OCI-LY3 (cell line): ENCODE results near the gene NEUROD6.

Source experiments
- H2AFZ ChIP-seq: fragments of 200-600, 300-600 bp; shearing (Covaris generic); 2 replicates; pipeline ENCODE4 v1.6.0; 2014; ENCODE audit warnings: antibody characterized with exemption, low read depth, low read length
- H3K27ac ChIP-seq: fragments of 200-600, 300-600 bp; sonication (generic); 2 replicates; pipeline ENCODE4 v1.5.1; 2014; ENCODE audit warnings: mild to moderate bottlenecking, low read length, moderate library complexity, mixed read lengths
- H3K27me3 ChIP-seq: fragments of 200-600, 300-600 bp; sonication (generic); 2 replicates; pipeline ENCODE4 v1.6.1; 2014; ENCODE audit warnings: low read depth, low read length, mixed read lengths
- H3K36me3 ChIP-seq: fragments of 200-600, 300-600 bp; sonication (generic); replicated peaks from 2 replicates; pipeline ENCODE3; 2014; ENCODE audit warnings: low read depth, low read length, mixed read lengths
- H3K4me1 ChIP-seq: fragments of 300-600, 200-600 bp; sonication (generic); 2 replicates; pipeline ENCODE4 v1.6.1; 2014; ENCODE audit warnings: low read length, mixed read lengths
- H3K4me2 ChIP-seq: fragments of 200-600, 300-600 bp; sonication (generic); 2 replicates; pipeline ENCODE4 v1.6.1; 2014; ENCODE audit warnings: low read length, mixed read lengths
- H3K4me3 ChIP-seq: fragments of 300-600, 200-600 bp; sonication (generic); 2 replicates; pipeline ENCODE4 v1.5.1; 2014; ENCODE audit warnings: antibody characterized with exemption, mild to moderate bottlenecking, low read length, moderate library complexity
- H3K79me2 ChIP-seq: fragments of 300-600, 200-600 bp; shearing (Covaris generic); 2 replicates; pipeline ENCODE4 v1.6.1; 2014; ENCODE audit warnings: mild to moderate bottlenecking, low read length, mixed read lengths
- H3K9ac ChIP-seq: fragments of 300-600, 200-600 bp; shearing (Covaris generic); 2 replicates; pipeline ENCODE4 v1.6.0; 2014; ENCODE audit warnings: mild to moderate bottlenecking, low read length, moderate library complexity
- H3K9me3 ChIP-seq: fragments of 200-600, 300-600 bp; shearing (Covaris generic); 2 replicates; pipeline ENCODE4 v1.6.1; 2014; ENCODE audit warnings: low read length, mixed read lengths; ENCODE audit not compliant: insufficient read depth
- H4K20me1 ChIP-seq: fragments of 200-600, 300-600 bp; sonication (generic); 2 replicates; pipeline ENCODE4 v1.6.1; 2016; ENCODE audit warnings: low read length, mixed read lengths; ENCODE audit not compliant: insufficient read depth
- EZH2phosphoT487 ChIP-seq: fragments of 200-600 bp; shearing (Covaris generic); IDR thresholded peaks from 2 replicates; pipeline ENCODE4 v1.6.1; 2018; ENCODE audit warnings: antibody characterized with exemption, mixed run types, low read depth
- TF ChIP-seq, protein P1 (sequence below): fragments of 200-600, 300-600 bp; sonication (generic); IDR thresholded peaks from 2 replicates; pipeline ENCODE4 v1.5.1; 2014; ENCODE audit warnings: antibody characterized with exemption, low read length, low read depth

Gene NEUROD6

GRCh38 chr7:31315758-31316157 is 24.8 kb downstream of the NEUROD6 start:
- no peak overlapping the region for H3K9ac ChIP-seq
- no peak for TF ChIP-seq EZH2phosphoT487
- TF ChIP-seq, protein P1, sequence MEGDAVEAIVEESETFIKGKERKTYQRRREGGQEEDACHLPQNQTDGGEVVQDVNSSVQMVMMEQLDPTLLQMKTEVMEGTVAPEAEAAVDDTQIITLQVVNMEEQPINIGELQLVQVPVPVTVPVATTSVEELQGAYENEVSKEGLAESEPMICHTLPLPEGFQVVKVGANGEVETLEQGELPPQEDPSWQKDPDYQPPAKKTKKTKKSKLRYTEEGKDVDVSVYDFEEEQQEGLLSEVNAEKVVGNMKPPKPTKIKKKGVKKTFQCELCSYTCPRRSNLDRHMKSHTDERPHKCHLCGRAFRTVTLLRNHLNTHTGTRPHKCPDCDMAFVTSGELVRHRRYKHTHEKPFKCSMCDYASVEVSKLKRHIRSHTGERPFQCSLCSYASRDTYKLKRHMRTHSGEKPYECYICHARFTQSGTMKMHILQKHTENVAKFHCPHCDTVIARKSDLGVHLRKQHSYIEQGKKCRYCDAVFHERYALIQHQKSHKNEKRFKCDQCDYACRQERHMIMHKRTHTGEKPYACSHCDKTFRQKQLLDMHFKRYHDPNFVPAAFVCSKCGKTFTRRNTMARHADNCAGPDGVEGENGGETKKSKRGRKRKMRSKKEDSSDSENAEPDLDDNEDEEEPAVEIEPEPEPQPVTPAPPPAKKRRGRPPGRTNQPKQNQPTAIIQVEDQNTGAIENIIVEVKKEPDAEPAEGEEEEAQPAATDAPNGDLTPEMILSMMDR, result no peak

GRCh38 chr7:31314781-31315180 is 25.7 kb downstream of the NEUROD6 start:
- Histone ChIP-seq H3K9ac (no peak overlapping the region), H3K36me3 (no peaks in the 10 kb centered on the region), H3K4me3 (no peak overlapping the region), H2AFZ (no peak overlapping the region), H3K4me1 (no peaks in the 10 kb centered on the region), H3K27me3 (no peaks in the 10 kb centered on the region), H3K79me2 (no peaks in the 10 kb centered on the region), H4K20me1 (no peaks in the 10 kb centered on the region), H3K4me2 (no peak overlapping the region), H3K27ac (no peak overlapping the region), H3K9me3 (no peaks in the 10 kb centered on the region)
- TF ChIP-seq, protein P1, result no peak
- TF ChIP-seq EZH2phosphoT487, result no peak

More at GRCh38 chr7:31315758-31316157, 24.8 kb downstream of the NEUROD6 start:
- Histone ChIP-seq H3K4me1 (no peaks in the 10 kb centered on the region), H3K27ac (no peak overlapping the region), H3K36me3 (no peaks in the 10 kb centered on the region), H3K4me3 (no peak overlapping the region), H4K20me1 (no peaks in the 10 kb centered on the region), H3K79me2 (no peaks in the 10 kb centered on the region), H3K27me3 (no peaks in the 10 kb centered on the region), H2AFZ (no peak overlapping the region), H3K4me2 (no peak overlapping the region), H3K9me3 (no peaks in the 10 kb centered on the region)

GRCh38 chr7:31312889-31313288 is 27.6 kb downstream of the NEUROD6 start:
- Histone ChIP-seq H3K36me3 (no peaks in the 10 kb centered on the region), H4K20me1 (no peaks in the 10 kb centered on the region), H3K79me2 (no peaks in the 10 kb centered on the region), H3K9me3 (no peaks in the 10 kb centered on the region), H3K4me3 (no peak overlapping the region), H2AFZ (no peak overlapping the region), H3K4me2 (no peak overlapping the region), H3K27ac (no peak overlapping the region), H3K4me1 (no peaks in the 10 kb centered on the region), H3K27me3 (no peaks in the 10 kb centered on the region), H3K9ac (no peak overlapping the region)
- TF ChIP-seq EZH2phosphoT487, result no peak
- TF ChIP-seq, protein P1, result no peak

- TF ChIP-seq EZH2phosphoT487, result no peak
- TF ChIP-seq, protein P1, result no peak
- Histone ChIP-seq H2AFZ (no peak overlapping the region), H3K27me3 (no peaks in the 10 kb centered on the region), H3K36me3 (no peaks in the 10 kb centered on the region), H3K9me3 (no peaks in the 10 kb centered on the region), H3K27ac (no peak overlapping the region), H3K9ac (no peak overlapping the region), H4K20me1 (no peaks in the 10 kb centered on the region), H3K4me3 (no peak overlapping the region), H3K4me1 (no peaks in the 10 kb centered on the region), H3K79me2 (no peaks in the 10 kb centered on the region), H3K4me2 (no peak overlapping the region)
Observed at GRCh38 chr7:31311552-31311951, 29.0 kb downstream of the NEUROD6 start.
